Neural crest cell (in vitro differentiated cells): ENCODE data around the gene HAPLN3. TPM values are rescaled to one million over a fixed set of nuclear protein-coding genes. Genes with fewer than 3 reads are reported as not detected.

ENCODE experiments used
- DNase-seq: peaks from one replicate; pipeline ENCODE4 v3.0.0; 2021; ENCODE audit warnings: low read depth, mixed read lengths, low spot score
- H3K27ac Mint-ChIP-seq: one replicate; pipeline ENCODE4 v1.8.0; 2021; ENCODE audit warnings: mild to moderate bottlenecking, mixed read lengths; ENCODE audit not compliant: unreplicated experiment
- H3K27me3 Mint-ChIP-seq: 2 replicates; pipeline ENCODE4 v1.8.0; 2021; ENCODE audit warnings: low read depth, mild to moderate bottlenecking, mixed read lengths
- H3K36me3 Mint-ChIP-seq: 2 replicates; pipeline ENCODE4 v1.8.0; 2021; ENCODE audit warnings: low read depth, mild to moderate bottlenecking, mixed read lengths
- H3K4me1 Mint-ChIP-seq: 2 replicates; pipeline ENCODE4 v1.8.0; 2021; ENCODE audit warnings: mixed read lengths
- H3K4me3 Mint-ChIP-seq: one replicate; pipeline ENCODE4 v1.8.0; 2021; ENCODE audit warnings: mild to moderate bottlenecking, mixed read lengths
- H3K9me3 Mint-ChIP-seq: 2 replicates; pipeline ENCODE4 v1.8.0; 2021; ENCODE audit warnings: mixed read lengths
- total RNA-seq: library from RNA; stranded (reverse); gene quantifications from 2 replicates; pipeline ENCODE4 v1.2.1, GENCODE V29; 2021
- TF ChIP-seq, protein P1 (sequence below): fragments of 200-600 bp; sonication (generic); conservative IDR thresholded peaks from 2 replicates; pipeline ENCODE4 v1.5.0; 2021; ENCODE audit warnings: antibody characterized with exemption, mild to moderate bottlenecking

The HAPLN3 gene
- total RNA-seq, 1 donor from 2014 or later: 2.9 TPM

DNA sequence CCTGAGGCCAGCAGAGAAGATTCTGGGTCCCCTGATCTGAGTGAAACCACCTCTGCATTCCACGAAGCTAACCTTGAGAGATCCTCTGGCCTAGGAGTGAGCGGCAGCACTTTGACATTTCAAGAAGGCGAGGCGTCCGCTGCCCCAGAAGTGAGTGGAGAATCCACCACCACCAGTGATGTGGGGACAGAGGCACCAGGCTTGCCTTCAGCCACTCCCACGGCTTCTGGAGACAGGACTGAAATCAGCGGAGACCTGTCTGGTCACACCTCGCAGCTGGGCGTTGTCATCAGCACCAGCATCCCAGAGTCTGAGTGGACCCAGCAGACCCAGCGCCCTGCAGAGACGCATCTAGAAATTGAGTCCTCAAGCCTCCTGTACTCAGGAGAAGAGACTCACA is 36.4 kb downstream of the HAPLN3 start:
- H3K27ac Mint-ChIP-seq: no peak overlapping the region
- no peaks in the 10 kb centered on the region for H3K4me1 Mint-ChIP-seq
- no peaks in the 10 kb centered on the region for H3K36me3 Mint-ChIP-seq
- H3K9me3 Mint-ChIP-seq: no peaks in the 10 kb centered on the region
- DNase-seq: no peak
- H3K4me3 Mint-ChIP-seq: no peak overlapping the region
- TF ChIP-seq, protein P1, sequence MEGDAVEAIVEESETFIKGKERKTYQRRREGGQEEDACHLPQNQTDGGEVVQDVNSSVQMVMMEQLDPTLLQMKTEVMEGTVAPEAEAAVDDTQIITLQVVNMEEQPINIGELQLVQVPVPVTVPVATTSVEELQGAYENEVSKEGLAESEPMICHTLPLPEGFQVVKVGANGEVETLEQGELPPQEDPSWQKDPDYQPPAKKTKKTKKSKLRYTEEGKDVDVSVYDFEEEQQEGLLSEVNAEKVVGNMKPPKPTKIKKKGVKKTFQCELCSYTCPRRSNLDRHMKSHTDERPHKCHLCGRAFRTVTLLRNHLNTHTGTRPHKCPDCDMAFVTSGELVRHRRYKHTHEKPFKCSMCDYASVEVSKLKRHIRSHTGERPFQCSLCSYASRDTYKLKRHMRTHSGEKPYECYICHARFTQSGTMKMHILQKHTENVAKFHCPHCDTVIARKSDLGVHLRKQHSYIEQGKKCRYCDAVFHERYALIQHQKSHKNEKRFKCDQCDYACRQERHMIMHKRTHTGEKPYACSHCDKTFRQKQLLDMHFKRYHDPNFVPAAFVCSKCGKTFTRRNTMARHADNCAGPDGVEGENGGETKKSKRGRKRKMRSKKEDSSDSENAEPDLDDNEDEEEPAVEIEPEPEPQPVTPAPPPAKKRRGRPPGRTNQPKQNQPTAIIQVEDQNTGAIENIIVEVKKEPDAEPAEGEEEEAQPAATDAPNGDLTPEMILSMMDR: no peak
- H3K27me3 Mint-ChIP-seq: peaks cover 4% of the 10 kb centered on the region

DNA sequence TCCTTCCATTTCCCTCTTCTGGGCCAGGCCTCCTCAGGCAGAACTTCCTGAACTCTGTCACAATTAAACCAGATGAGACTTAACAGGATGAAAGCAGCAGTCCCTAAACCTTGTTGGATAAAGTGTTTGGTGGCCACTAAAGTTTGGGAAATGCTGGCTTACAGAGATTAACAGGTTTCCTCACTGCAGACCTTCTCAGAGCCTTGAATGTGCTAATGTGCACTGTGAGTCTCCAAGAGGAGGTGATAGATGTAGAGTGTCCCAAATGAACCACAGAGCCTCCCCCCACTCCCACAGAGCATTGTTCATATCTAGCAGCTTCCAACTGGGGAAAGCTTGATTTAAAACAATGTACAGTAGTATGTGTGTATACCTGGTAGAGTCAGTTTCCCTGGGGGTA is 42.9 kb downstream of the HAPLN3 start:
- TF ChIP-seq, protein P1: no peak
- no peaks in the 10 kb centered on the region for H3K4me1 Mint-ChIP-seq
- no peak overlapping the region for H3K27ac Mint-ChIP-seq
- H3K9me3 Mint-ChIP-seq: no peaks in the 10 kb centered on the region
- H3K4me3 Mint-ChIP-seq: no peak overlapping the region
- DNase-seq: no peak
- H3K27me3 Mint-ChIP-seq: peaks cover 2% of the 10 kb centered on the region
- H3K36me3 Mint-ChIP-seq: no peaks in the 10 kb centered on the region

DNA sequence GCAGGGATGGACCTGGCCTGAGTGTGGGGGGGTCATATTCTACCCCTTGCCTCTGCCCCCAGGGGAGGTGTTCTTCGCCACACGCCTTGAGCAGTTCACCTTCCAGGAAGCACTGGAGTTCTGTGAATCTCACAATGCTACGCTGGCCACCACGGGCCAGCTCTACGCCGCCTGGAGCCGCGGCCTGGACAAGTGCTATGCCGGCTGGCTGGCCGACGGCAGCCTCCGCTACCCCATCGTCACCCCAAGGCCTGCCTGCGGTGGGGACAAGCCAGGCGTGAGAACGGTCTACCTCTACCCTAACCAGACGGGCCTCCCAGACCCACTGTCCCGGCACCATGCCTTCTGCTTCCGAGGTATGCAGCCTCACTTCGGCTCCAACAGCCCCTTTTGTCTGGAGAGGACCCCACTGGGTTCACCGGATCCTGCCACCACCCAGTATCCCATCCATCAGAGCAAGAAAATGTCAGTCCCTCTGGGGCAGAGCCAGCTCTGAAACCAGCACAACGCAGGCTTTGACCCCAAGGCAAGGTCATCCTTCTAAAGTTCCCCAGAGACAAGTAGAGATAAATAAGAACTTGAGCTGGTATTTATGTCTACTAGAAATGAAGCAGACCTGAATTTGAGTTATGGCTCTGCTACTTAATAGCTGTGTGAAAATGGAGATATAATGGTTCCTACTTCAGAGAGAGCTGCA is 45.8 kb downstream of the HAPLN3 start:
- DNase-seq: no peak
- no peak overlapping the region for H3K4me3 Mint-ChIP-seq
- no peaks in the 10 kb centered on the region for H3K9me3 Mint-ChIP-seq
- H3K4me1 Mint-ChIP-seq: no peaks in the 10 kb centered on the region
- no peaks in the 10 kb centered on the region for H3K36me3 Mint-ChIP-seq
- no peak overlapping the region for H3K27ac Mint-ChIP-seq
- TF ChIP-seq, protein P1: no peak
- H3K27me3 Mint-ChIP-seq: peaks cover under 1% of the 10 kb centered on the region

DNA sequence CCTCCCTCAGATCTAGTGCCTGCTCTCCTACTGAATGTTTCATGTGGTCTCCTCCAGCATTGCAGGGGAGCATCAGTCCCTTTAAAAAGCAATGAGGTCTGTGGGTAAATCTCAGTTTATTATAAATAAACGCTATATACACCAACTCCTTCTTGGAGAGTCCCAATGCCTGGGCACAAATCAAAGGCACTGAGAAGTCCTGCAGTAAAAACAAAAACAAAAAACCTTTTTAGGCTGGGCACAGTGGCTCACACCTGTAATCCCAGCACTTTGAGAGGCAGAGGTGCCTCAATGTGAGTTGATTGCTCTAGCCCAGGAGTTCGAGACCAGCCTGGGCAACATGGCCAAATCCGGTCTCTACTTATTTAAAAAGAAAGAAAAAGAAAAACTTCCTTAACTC is 47.1 kb downstream of the HAPLN3 start:
- Mint-ChIP-seq H3K9me3 (no peaks in the 10 kb centered on the region), H3K4me1 (no peaks in the 10 kb centered on the region), H3K36me3 (no peaks in the 10 kb centered on the region), H3K27ac (no peak overlapping the region), H3K4me3 (no peak overlapping the region), H3K27me3 (no peaks in the 10 kb centered on the region)
- TF ChIP-seq, protein P1: no peak
- no peak for DNase-seq

DNA sequence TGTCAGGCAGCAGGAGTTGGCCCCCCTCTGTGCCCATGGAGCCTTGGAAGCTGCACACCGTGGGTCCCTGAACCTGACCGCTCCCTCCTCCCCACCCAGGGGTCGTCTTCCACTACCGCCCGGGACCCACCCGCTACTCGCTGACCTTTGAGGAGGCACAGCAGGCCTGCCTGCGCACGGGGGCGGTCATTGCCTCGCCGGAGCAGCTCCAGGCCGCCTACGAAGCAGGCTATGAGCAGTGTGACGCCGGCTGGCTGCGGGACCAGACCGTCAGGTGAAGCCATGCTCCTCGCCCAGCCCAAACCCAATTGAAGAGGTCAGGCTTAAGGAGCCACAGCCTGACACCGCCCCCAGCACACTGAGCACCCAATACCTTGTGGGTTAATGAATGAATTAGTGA is 48.2 kb downstream of the HAPLN3 start:
- Mint-ChIP-seq H3K4me3 (no peak overlapping the region), H3K36me3 (no peaks in the 10 kb centered on the region), H3K27ac (peak overlapping the region; percentile 50), H3K27me3 (no peaks in the 10 kb centered on the region), H3K9me3 (no peaks in the 10 kb centered on the region), H3K4me1 (no peaks in the 10 kb centered on the region)
- no peak for DNase-seq
- TF ChIP-seq, protein P1: no peak
